SK-N-SH treated with all-trans-retinoic acid at 6 μM for 48 hours (cell line): ENCODE results near the gene BRD9.

ENCODE experiments used
- ISL1 ChIP-seq: fragments of 250-450 bp; sonication (Bioruptor Pico); IDR thresholded peaks from 2 replicates; pipeline ENCODE4 v2.1.2; 2022; ENCODE audit warnings: mild to moderate bottlenecking, moderate library complexity
- SNAI2 ChIP-seq: fragments of 250-450 bp; sonication (Bioruptor Pico); IDR thresholded peaks from 2 replicates; pipeline ENCODE4 v1.5.0; 2020; ENCODE audit warnings: mild to moderate bottlenecking, moderate library complexity
- TOX ChIP-seq: fragments of 250-450 bp; sonication (Bioruptor Pico); IDR thresholded peaks from 2 replicates; pipeline ENCODE4 v1.8.0; 2021; ENCODE audit warnings: mild to moderate bottlenecking, moderate library complexity, borderline replicate concordance
- ZFP3 ChIP-seq: fragments of 250-450 bp; sonication (Bioruptor Pico); IDR thresholded peaks from 2 replicates; pipeline ENCODE4 v1.5.0; 2020; ENCODE audit warnings: mild to moderate bottlenecking, moderate library complexity
- ZFP30 ChIP-seq: fragments of 450-650 bp; formaldehyde crosslinking; IDR thresholded peaks from 2 replicates; pipeline ENCODE4 v1.5.0; 2022; ENCODE audit warnings: mild to moderate bottlenecking, moderate library complexity

- TF ChIP-seq ISL1 (CRISPR knock-in tag) (no peak), TOX (CRISPR knock-in tag) (no peak), SNAI2 (CRISPR knock-in tag) (no peak), ZFP3 (CRISPR knock-in tag) (no peak), ZFP30 (CRISPR knock-in tag) (no peak)
Measured at GRCh38 chr5:850511-851006, 42.0 kb downstream of the BRD9 start, which contains the start of gene ZDHHC11.
